A673 (cell line): ENCODE measurements around the gene FILIP1. TPM values are rescaled to one million over a fixed set of nuclear protein-coding genes. Genes with fewer than 3 reads are reported as not detected.

Experiments used
- BruUV-seq: library from RNA; stranded (reverse); fragments of 400-500 nt; replicated peaks from 2 replicates; lab custom pipeline; 2021; lab: Mats Ljungman, UMichigan
- CTCF ChIA-PET: fragments of 300-600 bp; sonication (Branson Sonifier 250); formaldehyde crosslinking; loops from one replicate; lab custom pipeline; 2022; ENCODE audit warnings: antibody characterized with exemption; lab: Charles Lee
- POLR2A ChIA-PET: fragments of 300-600 bp; sonication (Branson Sonifier 250); formaldehyde crosslinking; loops from one replicate; lab custom pipeline; 2022; ENCODE audit warnings: antibody characterized with exemption; ENCODE audit not compliant: low non-redundant PET; lab: Charles Lee
- DNase-seq: peaks from one replicate; pipeline ENCODE4 v3.0.0-alpha.2; 2015; ENCODE audit warnings: low spot score
- H3K27ac ChIP-seq: fragments of 200-600 bp; sonication (generic); 2 replicates; pipeline ENCODE4 v1.5.1; 2016; ENCODE audit warnings: mixed run types, low read depth, mild to moderate bottlenecking, mixed read lengths, antibody characterized with exemption, low read length; ENCODE audit not compliant: poor library complexity, severe bottlenecking
- H3K27me3 ChIP-seq: fragments of 200-600 bp; sonication (generic); replicated peaks from 2 replicates; pipeline ENCODE4 v1.6.1; 2017; ENCODE audit warnings: mixed run types, low read depth, mild to moderate bottlenecking, mixed read lengths, antibody characterized with exemption, low read length; ENCODE audit not compliant: insufficient read depth, poor library complexity
- H3K36me3 ChIP-seq: fragments of 200-600 bp; sonication (generic); 2 replicates; pipeline ENCODE4 v1.6.1; 2016; ENCODE audit warnings: mixed run types, mild to moderate bottlenecking, mixed read lengths, antibody characterized with exemption, low read length; ENCODE audit not compliant: insufficient read depth, poor library complexity, severe bottlenecking
- H3K4me1 ChIP-seq: fragments of 200-600 bp; sonication (generic); 2 replicates; pipeline ENCODE4 v1.6.1; 2017; ENCODE audit warnings: mixed run types, mild to moderate bottlenecking, mixed read lengths, antibody characterized with exemption, low read length; ENCODE audit not compliant: insufficient read depth, poor library complexity, severe bottlenecking
- H3K4me3 ChIP-seq: fragments of 200-600 bp; sonication (generic); 2 replicates; pipeline ENCODE4 v1.5.1; 2016; ENCODE audit warnings: low read depth, mixed run types, mild to moderate bottlenecking, mixed read lengths, low read length; ENCODE audit not compliant: poor library complexity, severe bottlenecking
- H3K9me3 ChIP-seq: fragments of 200-600 bp; sonication (generic); 2 replicates; pipeline ENCODE4 v1.6.1; 2016; ENCODE audit warnings: mixed run types, low read depth, mild to moderate bottlenecking, mixed read lengths, antibody characterized with exemption, low read length; ENCODE audit not compliant: poor library complexity, severe bottlenecking
- EZH2 ChIP-seq: fragments of 200-600 bp; sonication (generic); IDR thresholded peaks from 2 replicates; pipeline ENCODE4 v1.6.1; 2017; ENCODE audit warnings: borderline replicate concordance, low read depth, mild to moderate bottlenecking, mixed read lengths, antibody characterized with exemption, low read length; ENCODE audit not compliant: poor library complexity, severe bottlenecking
- intact Hi-C: fragments of 100-400 bp; cut with micrococcal nuclease; formaldehyde crosslinking; loops from one replicate; pipeline ENCODE4 v1.10.0; 2022; ENCODE audit not compliant: unreplicated experiment
- total RNA-seq: library from RNA; stranded (reverse); gene quantifications from 2 replicates; pipeline ENCODE4 v1.2.3, GENCODE V29; 2021
- TF ChIP-seq, protein P1 (sequence below): fragments of 300-800, 200-600 bp; sonication (generic); conservative IDR thresholded peaks from 2 replicates; pipeline ENCODE4 v1.5.1; 2017; ENCODE audit warnings: low read depth, mild to moderate bottlenecking, antibody characterized with exemption, low read length, moderate library complexity, mixed read lengths

Gene FILIP1
- total RNA-seq, 1 experiment from 2014 or later = 0.32 TPM

DNA sequence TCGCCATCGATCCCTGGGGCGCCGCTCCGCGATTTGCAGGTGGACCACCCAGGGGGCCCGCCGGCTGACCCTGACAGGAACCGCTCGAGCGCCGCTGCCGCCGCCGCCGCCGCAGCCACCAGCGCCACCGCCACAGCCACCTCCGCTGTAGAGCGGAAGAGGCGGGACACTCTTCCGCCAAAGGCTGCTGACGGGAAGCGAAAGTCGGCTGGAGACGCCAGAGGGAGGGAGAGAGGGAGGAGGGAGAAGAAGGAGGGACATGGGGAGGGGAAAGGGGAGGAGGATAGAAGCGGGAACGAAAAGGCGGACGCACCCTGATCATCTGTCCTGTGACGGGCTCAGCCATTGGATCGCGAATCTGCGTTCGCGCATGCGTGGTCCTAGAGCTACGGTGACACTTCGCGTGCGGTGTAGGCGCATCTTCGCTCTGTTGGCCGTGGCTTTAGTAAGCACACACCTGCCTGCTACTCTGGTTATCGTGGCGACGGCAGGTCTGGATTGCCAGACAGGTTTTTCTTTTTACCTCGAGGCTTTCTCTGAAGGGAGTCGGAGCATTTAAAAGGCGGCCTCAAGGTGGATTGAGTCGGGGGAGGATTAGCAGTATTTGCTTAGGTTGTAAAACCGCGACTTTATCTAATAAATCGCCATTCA lies 208.8 kb downstream of the FILIP1 start, which contains the start of gene TMEM30A:
TMEM30A (minus strand) TSS at position 161 of the 651 bp plus-strand sequence; CDS start at position 7, 154 bp downstream.
- H3K9me3 ChIP-seq = no peaks in the 10 kb centered on the region
- BruUV-seq = no TSS peak
- intact Hi-C loops = no loop called here

DNA sequence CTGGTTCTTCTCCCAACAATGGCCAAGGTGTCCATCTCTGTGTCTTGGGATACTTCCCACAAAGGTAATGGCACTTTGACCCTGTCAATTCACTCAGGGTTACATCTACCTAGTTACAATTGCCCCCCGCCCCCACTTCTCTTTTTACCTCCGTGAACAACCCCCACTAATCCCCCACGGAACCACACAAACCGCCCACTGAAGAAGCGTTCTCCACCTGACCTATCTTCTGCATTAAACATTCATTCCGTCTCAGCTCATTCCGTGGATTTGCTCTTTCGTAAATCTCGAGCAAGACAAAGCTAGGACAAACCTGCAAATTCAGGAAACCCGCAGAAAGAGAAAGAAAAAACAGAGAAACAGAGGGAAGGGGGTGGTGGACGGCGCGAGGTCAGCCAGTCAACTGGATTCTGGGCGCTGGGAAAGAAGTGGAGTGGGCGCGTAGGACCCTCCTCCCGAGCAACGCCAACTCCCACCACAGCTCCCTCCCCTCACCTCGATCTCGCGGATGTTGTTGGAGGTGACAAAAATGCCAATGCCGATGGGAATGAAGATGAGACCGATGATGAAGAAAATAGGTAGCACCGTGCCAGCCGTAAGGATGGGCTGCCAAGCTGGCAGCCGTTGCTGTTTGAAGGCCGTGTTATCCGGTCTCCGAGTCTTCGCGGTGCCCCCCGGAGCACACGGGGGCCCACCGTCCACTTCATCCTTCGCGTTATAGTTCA lies 209.5 kb downstream of the FILIP1 start:
- peak overlapping the region; percentile 97 for H3K4me3 ChIP-seq
- no peaks in the 10 kb centered on the region for H3K9me3 ChIP-seq
- H3K36me3 ChIP-seq = no peaks in the 10 kb centered on the region
- DNase-seq = no peak
- POLR2A ChIA-PET = interaction anchor here (0.6 kb wide), 1 partner anchor 317 kb away, joined by 4 read pairs; no protein-coding TSS in a partner anchor
- H3K4me1 ChIP-seq = peaks cover 36% of the 10 kb centered on the region
- H3K27me3 ChIP-seq = no peaks in the 10 kb centered on the region
- intact Hi-C loops = no loop called here
- CTCF ChIA-PET = interaction anchor here (0.7 kb wide), 1 partner anchor 17 kb away, joined by 4 read pairs; no protein-coding TSS in a partner anchor
- no TSS peak for BruUV-seq
- H3K27ac ChIP-seq = peak overlapping the region; percentile 85
- TF ChIP-seq, protein P1, sequence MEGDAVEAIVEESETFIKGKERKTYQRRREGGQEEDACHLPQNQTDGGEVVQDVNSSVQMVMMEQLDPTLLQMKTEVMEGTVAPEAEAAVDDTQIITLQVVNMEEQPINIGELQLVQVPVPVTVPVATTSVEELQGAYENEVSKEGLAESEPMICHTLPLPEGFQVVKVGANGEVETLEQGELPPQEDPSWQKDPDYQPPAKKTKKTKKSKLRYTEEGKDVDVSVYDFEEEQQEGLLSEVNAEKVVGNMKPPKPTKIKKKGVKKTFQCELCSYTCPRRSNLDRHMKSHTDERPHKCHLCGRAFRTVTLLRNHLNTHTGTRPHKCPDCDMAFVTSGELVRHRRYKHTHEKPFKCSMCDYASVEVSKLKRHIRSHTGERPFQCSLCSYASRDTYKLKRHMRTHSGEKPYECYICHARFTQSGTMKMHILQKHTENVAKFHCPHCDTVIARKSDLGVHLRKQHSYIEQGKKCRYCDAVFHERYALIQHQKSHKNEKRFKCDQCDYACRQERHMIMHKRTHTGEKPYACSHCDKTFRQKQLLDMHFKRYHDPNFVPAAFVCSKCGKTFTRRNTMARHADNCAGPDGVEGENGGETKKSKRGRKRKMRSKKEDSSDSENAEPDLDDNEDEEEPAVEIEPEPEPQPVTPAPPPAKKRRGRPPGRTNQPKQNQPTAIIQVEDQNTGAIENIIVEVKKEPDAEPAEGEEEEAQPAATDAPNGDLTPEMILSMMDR = no peak
- no peak for TF ChIP-seq EZH2

More for the DNA sequence above, 208.8 kb downstream of the FILIP1 start, which contains the start of gene TMEM30A:
- ChIA-PET POLR2A (interaction anchor here (0.5 kb wide), 1 partner anchor 10 kb away, joined by 7 read pairs; no protein-coding TSS in a partner anchor), CTCF (interaction anchor here (0.7 kb wide), 1 partner anchor 17 kb away, joined by 4 read pairs; no protein-coding TSS in a partner anchor)
- Histone ChIP-seq H3K4me1 (peaks cover 29% of the 10 kb centered on the region), H3K27ac (peak within 1 kb of the TSS; percentile 85), H3K36me3 (no peaks in the 10 kb centered on the region), H3K27me3 (no peaks in the 10 kb centered on the region), H3K4me3 (peak within 1 kb of the TSS; percentile 97)
- peak; percentile 99 for DNase-seq
- TF ChIP-seq EZH2 = no peak
- TF ChIP-seq, protein P1 = no peak

DNA sequence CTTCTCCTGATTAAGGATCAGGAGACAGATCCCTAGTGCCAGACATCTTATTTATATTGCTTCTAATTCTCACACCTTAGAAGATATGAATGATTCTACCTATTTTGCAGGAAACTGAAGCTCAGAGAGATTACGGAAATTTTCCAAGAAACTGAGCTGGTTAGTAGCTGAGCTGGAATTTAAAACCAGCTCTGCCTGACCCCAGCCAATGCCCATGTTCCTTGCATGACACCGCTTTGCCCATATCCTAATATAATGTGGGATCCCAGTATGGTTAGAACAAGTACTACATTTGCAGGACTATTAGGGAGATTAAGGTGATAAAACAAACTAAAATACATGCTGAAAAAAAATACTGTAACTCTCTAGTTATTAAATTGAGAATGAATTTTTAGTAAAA lies 210.9 kb downstream of the FILIP1 start:
- POLR2A ChIA-PET = no interaction called here
- intact Hi-C loops = no loop called here
- no peak overlapping the region for H3K27ac ChIP-seq
- no peaks in the 10 kb centered on the region for H3K9me3 ChIP-seq
- peaks cover 46% of the 10 kb centered on the region for H3K4me1 ChIP-seq
- DNase-seq = no peak
- H3K36me3 ChIP-seq = no peaks in the 10 kb centered on the region
- peak overlapping the region; percentile 97 for H3K4me3 ChIP-seq
- no TSS peak for BruUV-seq
- TF ChIP-seq EZH2 = no peak
- TF ChIP-seq, protein P1 = no peak
- no peaks in the 10 kb centered on the region for H3K27me3 ChIP-seq
- CTCF ChIA-PET = no interaction called here
